HG02798 (cell line): ENCODE results near the gene MTUS2.
"Not testable (repeated sequence)": the region's sequence is repeated elsewhere in the genome, so short reads cannot be mapped to it uniquely, and the experiment has no call there.

ENCODE experiments used
- ATAC-seq: cut with Tn5 transposase; IDR thresholded peaks from one replicate; pipeline ENCODE4 v1.9.1; 2021; ENCODE audit warnings: mild to moderate bottlenecking; ENCODE audit not compliant: unreplicated experiment, poor library complexity

The MTUS2 gene

GRCh38 chr13:29279356-29280254, 459.5 kb downstream of the MTUS2 start:
- no peak for ATAC-seq

- no peak for ATAC-seq
Measured at GRCh38 chr13:29281932-29282495, 461.9 kb downstream of the MTUS2 start.

- no peak for ATAC-seq
Measured at GRCh38 chr13:29284726-29285125, 464.6 kb downstream of the MTUS2 start.

- no peak for ATAC-seq
Measured at GRCh38 chr13:29287237-29287636, 467.1 kb downstream of the MTUS2 start.

- ATAC-seq = no peak
Measured at GRCh38 chr13:29292045-29292444, 471.9 kb downstream of the MTUS2 start.

- ATAC-seq = no peak
Measured at GRCh38 chr13:29294821-29295220, 474.7 kb downstream of the MTUS2 start.

- ATAC-seq = no peak
Measured at GRCh38 chr13:29301027-29301426, 480.9 kb downstream of the MTUS2 start.

GRCh38 chr13:29304148-29304547, 484.0 kb downstream of the MTUS2 start:
- no peak for ATAC-seq

GRCh38 chr13:29310806-29311205, 490.7 kb downstream of the MTUS2 start:
- no peak for ATAC-seq

- no peak for ATAC-seq
Measured at GRCh38 chr13:29315847-29316246, 495.7 kb downstream of the MTUS2 start.

- no peak for ATAC-seq
Measured at GRCh38 chr13:29317828-29318227, 497.7 kb downstream of the MTUS2 start.

GRCh38 chr13:29318741-29319140, 498.6 kb downstream of the MTUS2 start:
- no peak for ATAC-seq

- ATAC-seq = no peak
Measured at GRCh38 chr13:29319451-29319850, 499.3 kb downstream of the MTUS2 start.

- ATAC-seq = no peak
Measured at GRCh38 chr13:29323954-29324353, 503.8 kb downstream of the MTUS2 start.

- no peak for ATAC-seq
Measured at GRCh38 chr13:29324601-29325000, 504.5 kb downstream of the MTUS2 start.

- no peak for ATAC-seq
Measured at GRCh38 chr13:29328501-29328900, 508.4 kb downstream of the MTUS2 start.

- ATAC-seq = no peak
Measured at GRCh38 chr13:29336356-29336755, 516.2 kb downstream of the MTUS2 start.

- no peak for ATAC-seq
Measured at GRCh38 chr13:29339386-29340272, 519.5 kb downstream of the MTUS2 start.

- ATAC-seq = not testable (repeated sequence)
Measured at GRCh38 chr13:29345860-29346582, 525.9 kb downstream of the MTUS2 start.

- ATAC-seq = no peak
Measured at GRCh38 chr13:29355029-29355428, 534.9 kb downstream of the MTUS2 start.
